Stimulated activated naive CD4-positive, alpha-beta T cell (primary cell): Measurements from ENCODE around the gene ABHD2.

Experiments
- DNase-seq, 6 experiments: peaks; one replicate each; lab custom pipeline; 2025; lab: John Stamatoyannopoulos, UW

The ABHD2 gene

GRCh38 chr15:89098281-89098680 is 10.0 kb downstream of the ABHD2 start:
- DNase-seq, result no peak

- no peak for DNase-seq
Observed at GRCh38 chr15:89099968-89100367, 11.7 kb downstream of the ABHD2 start.

GRCh38 chr15:89101302-89102193 is 13.3 kb downstream of the ABHD2 start:
- no peak for DNase-seq

- no peak for DNase-seq
Observed at GRCh38 chr15:89103481-89104171, 15.4 kb downstream of the ABHD2 start.

- no peak for DNase-seq
Observed at GRCh38 chr15:89104172-89104564, 15.9 kb downstream of the ABHD2 start.

GRCh38 chr15:89105147-89105546 is 16.9 kb downstream of the ABHD2 start:
- DNase-seq, result no peak

- no peak for DNase-seq
Observed at GRCh38 chr15:89106200-89106599, 17.9 kb downstream of the ABHD2 start.

- no peak for DNase-seq
Observed at GRCh38 chr15:89107984-89108383, 19.7 kb downstream of the ABHD2 start.

GRCh38 chr15:89108835-89109234 is 20.6 kb downstream of the ABHD2 start:
- no peak for DNase-seq

- no peak for DNase-seq
Observed at GRCh38 chr15:89109238-89109637, 21.0 kb downstream of the ABHD2 start.

GRCh38 chr15:89110060-89110459 is 21.8 kb downstream of the ABHD2 start:
- DNase-seq, result no peak

GRCh38 chr15:89111352-89111751 is 23.1 kb downstream of the ABHD2 start:
- DNase-seq, result no peak

GRCh38 chr15:89111961-89112340 is 23.7 kb downstream of the ABHD2 start:
- no peak for DNase-seq

- no peak for DNase-seq
Observed at GRCh38 chr15:89112341-89112971, 24.2 kb downstream of the ABHD2 start.

GRCh38 chr15:89113296-89114024 is 25.2 kb downstream of the ABHD2 start:
- DNase-seq, result no peak

- DNase-seq, result no peak
Observed at GRCh38 chr15:89114990-89115389, 26.7 kb downstream of the ABHD2 start.

- DNase-seq, result no peak
Observed at GRCh38 chr15:89115547-89115946, 27.3 kb downstream of the ABHD2 start.

GRCh38 chr15:89116404-89116803 is 28.1 kb downstream of the ABHD2 start:
- DNase-seq, result no peak

GRCh38 chr15:89117790-89118189 is 29.5 kb downstream of the ABHD2 start:
- no peak for DNase-seq

GRCh38 chr15:89118481-89118989 is 30.3 kb downstream of the ABHD2 start:
- DNase-seq, result no peak

GRCh38 chr15:89119489-89120478 is 31.5 kb downstream of the ABHD2 start:
- DNase-seq, result no peak
